HEK293 (cell line): ENCODE measurements around the gene ADAMTSL3.

Source experiments
- REST ChIP-seq: fragments of 450-650 bp; formaldehyde crosslinking; IDR thresholded peaks from 2 replicates; pipeline ENCODE4 v1.5.1; 2016; ENCODE audit warnings: missing biosample characterization, missing genetic modification characterization
- ZBTB49 ChIP-seq: fragments of 450-650 bp; formaldehyde crosslinking; IDR thresholded peaks from 2 replicates; pipeline ENCODE4 v1.5.1; 2016; ENCODE audit warnings: missing biosample characterization, missing genetic modification characterization, low read depth
- ZBTB8A ChIP-seq: fragments of 450-650 bp; formaldehyde crosslinking; IDR thresholded peaks from 2 replicates; pipeline ENCODE4 v1.5.1; 2016; ENCODE audit warnings: missing biosample characterization, missing genetic modification characterization
- ZNF274 ChIP-seq, 2 experiments: fragments of 200-500 bp in 1 of 2; fragments of 450-650 bp in 1 of 2; sonication (Bioruptor generic) in 1 of 2; formaldehyde crosslinking in 1 of 2; IDR thresholded peaks; 2 replicates each; pipeline versions ENCODE4 v1.5.1 to v1.6.1; 2014 to 2016; ENCODE audit warnings: borderline replicate concordance in 1 of 2, inconsistent platforms in 1 of 2, low read length in 1 of 2, missing biosample characterization in 1 of 2, missing genetic modification characterization in 1 of 2
- ZNF311 ChIP-seq: fragments of 450-650 bp; formaldehyde crosslinking; IDR thresholded peaks from 2 replicates; pipeline ENCODE4 v1.5.1; 2017; ENCODE audit warnings: missing biosample characterization, missing genetic modification characterization, borderline replicate concordance
- ZNF530 ChIP-seq: fragments of 450-650 bp; formaldehyde crosslinking; IDR thresholded peaks from 2 replicates; pipeline ENCODE4 v1.5.1; 2016; ENCODE audit warnings: low read depth, missing biosample characterization, missing genetic modification characterization
- ZNF768 ChIP-seq: fragments of 450-650 bp; formaldehyde crosslinking; IDR thresholded peaks from 2 replicates; pipeline ENCODE4 v1.5.1; 2018; ENCODE audit warnings: missing biosample characterization, mild to moderate bottlenecking, missing genetic modification characterization
- ZNF843 ChIP-seq: fragments of 450-650 bp; formaldehyde crosslinking; IDR thresholded peaks from 2 replicates; pipeline ENCODE4 v1.5.1; 2016; ENCODE audit warnings: missing biosample characterization, missing genetic modification characterization
- TF ChIP-seq, protein P1 (sequence below): fragments of 450-650 bp; formaldehyde crosslinking; IDR thresholded peaks from 2 replicates; pipeline ENCODE4 v1.5.1; 2016; ENCODE audit warnings: missing biosample characterization, missing genetic modification characterization
- TF ChIP-seq, protein P2 (sequence below): fragments of 450-650 bp; formaldehyde crosslinking; IDR thresholded peaks from 2 replicates; pipeline ENCODE4 v1.5.1; 2016; ENCODE audit warnings: missing biosample characterization, missing genetic modification characterization

DNA sequence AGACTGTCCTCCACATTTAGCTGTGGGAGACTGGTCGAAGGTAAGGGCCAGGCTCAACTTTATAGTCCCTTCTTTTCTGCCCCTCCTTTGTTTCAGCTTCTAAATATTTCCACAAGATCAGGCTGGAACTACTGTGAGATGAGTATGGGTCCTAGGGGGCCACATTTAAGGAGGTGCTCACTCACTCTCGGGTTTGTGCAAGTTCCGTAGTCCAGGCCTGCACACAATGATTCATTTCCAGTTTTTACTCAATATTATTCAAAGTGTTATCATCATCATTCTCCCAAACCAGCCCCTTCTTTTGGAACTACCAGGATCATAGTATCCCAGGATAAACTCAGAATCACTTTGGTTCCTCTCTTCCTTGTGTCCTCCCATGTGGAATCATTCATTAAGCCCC lies 289.1 kb downstream of the ADAMTSL3 start:
- TF ChIP-seq, protein P1, sequence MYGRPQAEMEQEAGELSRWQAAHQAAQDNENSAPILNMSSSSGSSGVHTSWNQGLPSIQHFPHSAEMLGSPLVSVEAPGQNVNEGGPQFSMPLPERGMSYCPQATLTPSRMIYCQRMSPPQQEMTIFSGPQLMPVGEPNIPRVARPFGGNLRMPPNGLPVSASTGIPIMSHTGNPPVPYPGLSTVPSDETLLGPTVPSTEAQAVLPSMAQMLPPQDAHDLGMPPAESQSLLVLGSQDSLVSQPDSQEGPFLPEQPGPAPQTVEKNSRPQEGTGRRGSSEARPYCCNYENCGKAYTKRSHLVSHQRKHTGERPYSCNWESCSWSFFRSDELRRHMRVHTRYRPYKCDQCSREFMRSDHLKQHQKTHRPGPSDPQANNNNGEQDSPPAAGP (tag by site-specific recombination) = no peak
- no peak for TF ChIP-seq ZNF274 (IDR thresholded peaks at IDR 0.05; ENCODE audit: low read length)
- TF ChIP-seq ZNF274 (tag by site-specific recombination; IDR thresholded peaks at IDR 0.05; ENCODE audit: borderline replicate concordance) = no peak
- no peak for TF ChIP-seq ZBTB8A (tag by site-specific recombination)
- TF ChIP-seq ZNF530 (tag by site-specific recombination) = no peak
- TF ChIP-seq, protein P2, sequence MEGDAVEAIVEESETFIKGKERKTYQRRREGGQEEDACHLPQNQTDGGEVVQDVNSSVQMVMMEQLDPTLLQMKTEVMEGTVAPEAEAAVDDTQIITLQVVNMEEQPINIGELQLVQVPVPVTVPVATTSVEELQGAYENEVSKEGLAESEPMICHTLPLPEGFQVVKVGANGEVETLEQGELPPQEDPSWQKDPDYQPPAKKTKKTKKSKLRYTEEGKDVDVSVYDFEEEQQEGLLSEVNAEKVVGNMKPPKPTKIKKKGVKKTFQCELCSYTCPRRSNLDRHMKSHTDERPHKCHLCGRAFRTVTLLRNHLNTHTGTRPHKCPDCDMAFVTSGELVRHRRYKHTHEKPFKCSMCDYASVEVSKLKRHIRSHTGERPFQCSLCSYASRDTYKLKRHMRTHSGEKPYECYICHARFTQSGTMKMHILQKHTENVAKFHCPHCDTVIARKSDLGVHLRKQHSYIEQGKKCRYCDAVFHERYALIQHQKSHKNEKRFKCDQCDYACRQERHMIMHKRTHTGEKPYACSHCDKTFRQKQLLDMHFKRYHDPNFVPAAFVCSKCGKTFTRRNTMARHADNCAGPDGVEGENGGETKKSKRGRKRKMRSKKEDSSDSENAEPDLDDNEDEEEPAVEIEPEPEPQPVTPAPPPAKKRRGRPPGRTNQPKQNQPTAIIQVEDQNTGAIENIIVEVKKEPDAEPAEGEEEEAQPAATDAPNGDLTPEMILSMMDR (tag by site-specific recombination) = no peak
- TF ChIP-seq ZNF311 = no peak
- TF ChIP-seq REST = no peak
- TF ChIP-seq ZNF768 (tag by site-specific recombination) = no peak
- no peak for TF ChIP-seq ZBTB49
- no peak for TF ChIP-seq ZNF843
